G401.6 (cell line): ENCODE measurements around the gene TOP3A.

Experiments
- FAIRE-seq: peaks from 2 replicates; lab custom pipeline; 2012; peaks lifted over from hg19 to GRCh38; lab: Jason Lieb, UNC

The TOP3A gene

GRCh38 chr17:18253947-18254821 lies 60.6 kb downstream of the TOP3A start:
- FAIRE-seq = no peak

GRCh38 chr17:18253187-18253884 lies 61.5 kb downstream of the TOP3A start:
- no peak for FAIRE-seq

- FAIRE-seq = no peak
These were observed 62.6 kb downstream of the TOP3A start for GRCh38 chr17:18252160-18252559.

GRCh38 chr17:18251204-18251603 lies 63.6 kb downstream of the TOP3A start:
- no peak for FAIRE-seq

- FAIRE-seq = no peak
These were observed 64.1 kb downstream of the TOP3A start for GRCh38 chr17:18250708-18251107.

- FAIRE-seq = no peak
These were observed 64.5 kb downstream of the TOP3A start for GRCh38 chr17:18250259-18250658.

- FAIRE-seq = no peak
These were observed 66.0 kb downstream of the TOP3A start for GRCh38 chr17:18248811-18249210.

GRCh38 chr17:18248300-18248731 lies 66.5 kb downstream of the TOP3A start:
- FAIRE-seq = peak; percentile 80

- FAIRE-seq = no peak
These were observed 67.2 kb downstream of the TOP3A start for GRCh38 chr17:18247613-18248001.

- no peak for FAIRE-seq
These were observed 67.7 kb downstream of the TOP3A start for GRCh38 chr17:18246880-18247612.

- no peak for FAIRE-seq
These were observed 68.6 kb downstream of the TOP3A start for GRCh38 chr17:18246109-18246725.

GRCh38 chr17:18245038-18245776 lies 69.6 kb downstream of the TOP3A start:
- no peak for FAIRE-seq

- no peak for FAIRE-seq
These were observed 73.4 kb downstream of the TOP3A start for GRCh38 chr17:18241229-18241871.

GRCh38 chr17:18240449-18240848 lies 74.3 kb downstream of the TOP3A start:
- no peak for FAIRE-seq

- no peak for FAIRE-seq
These were observed 76.5 kb downstream of the TOP3A start for GRCh38 chr17:18238299-18238698.

- FAIRE-seq = no peak
These were observed 77.3 kb downstream of the TOP3A start for GRCh38 chr17:18237461-18237860.

- no peak for FAIRE-seq
These were observed 78.3 kb downstream of the TOP3A start for GRCh38 chr17:18236494-18236893.

GRCh38 chr17:18235743-18236256 lies 79.0 kb downstream of the TOP3A start:
- FAIRE-seq = no peak

- no peak for FAIRE-seq
These were observed 79.9 kb downstream of the TOP3A start for GRCh38 chr17:18234853-18235380.

- no peak for FAIRE-seq
These were observed 80.8 kb downstream of the TOP3A start for GRCh38 chr17:18233803-18234518.
